GM18520 (cell line): Measurements from ENCODE around the gene MC4R.

Source experiments
- ATAC-seq: cut with Tn5 transposase; IDR thresholded peaks from one replicate; pipeline ENCODE4 v1.9.1; 2021; ENCODE audit not compliant: unreplicated experiment

Gene MC4R

DNA sequence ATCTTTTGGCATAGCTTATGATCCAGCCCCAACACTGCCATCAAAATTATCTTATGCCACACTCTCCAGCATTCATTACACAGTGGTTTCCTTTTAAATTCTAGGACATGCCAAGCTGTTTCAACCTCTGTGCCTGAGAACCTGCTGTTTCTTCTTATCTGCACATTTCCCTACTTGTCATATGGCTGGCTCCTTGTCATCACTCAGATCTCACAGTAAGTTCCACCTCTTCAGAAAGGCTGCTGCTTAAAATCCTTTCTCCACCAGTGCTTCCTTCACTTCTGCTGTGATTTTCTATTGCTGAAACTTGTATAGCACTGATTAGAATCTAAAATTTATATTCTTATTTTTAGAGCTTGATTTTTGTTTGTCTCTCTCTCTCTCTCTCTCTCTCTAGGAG, 43.4 kb downstream of the MC4R start:
- no peak for ATAC-seq

GRCh38 chr18:60327880-60328279, 44.7 kb downstream of the MC4R start:
- no peak for ATAC-seq

DNA sequence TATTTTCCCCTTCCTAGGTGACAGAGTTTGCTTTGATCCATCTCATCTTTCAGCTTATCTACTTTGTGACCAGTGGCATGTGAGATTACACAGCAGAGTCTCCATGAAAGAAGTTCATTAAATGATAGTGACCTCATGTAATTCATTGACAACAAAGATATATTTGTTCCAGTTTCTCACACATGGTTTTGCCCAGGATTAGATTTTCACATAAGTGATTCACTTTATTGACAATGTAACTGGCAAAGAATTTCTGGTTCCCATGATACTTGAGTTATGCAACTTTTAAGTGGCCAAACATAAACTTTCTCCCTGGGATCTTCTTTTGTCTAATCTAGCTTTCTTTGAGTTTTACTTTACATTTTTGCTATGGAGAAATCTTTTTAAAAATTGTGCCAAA, 50.0 kb downstream of the MC4R start:
- no peak for ATAC-seq
